ENCODE results near the gene MORN3.

Gene MORN3

GRCh38 chr12:121600702-121601336 lies 68.6 kb downstream of the MORN3 start:
- Histone ChIP-seq H3K79me2 (ENCODE audit: control insufficient read depth, insufficient read depth, low read length, unreplicated experiment) (no peaks in the 10 kb centered on the region), H3K36me3 (ENCODE audit: insufficient read depth, low read length) (no peaks in the 10 kb centered on the region), H3K4me3 (ENCODE audit: low read depth, low read length) (no peak overlapping the region), H2AFZ (ENCODE audit: low read length, unreplicated experiment) (no peak overlapping the region), H3K27ac (ENCODE audit: low read depth, low read length) (no peak overlapping the region), H3K27me3 (ENCODE audit: insufficient read depth, low read length) (no peaks in the 10 kb centered on the region), H3K4me1 (ENCODE audit: control insufficient read depth, insufficient read depth, low read length, unreplicated experiment) (no peaks in the 10 kb centered on the region)
